ENCODE measurements around the gene EFL1. TPM values are rescaled to one million over a fixed set of nuclear protein-coding genes. Genes with fewer than 3 reads are reported as not detected.
A peak's percentile ranks its signal among the peaks of the same experiment; 100 is the strongest.
"Not testable (repeated sequence)": the region's sequence is repeated elsewhere in the genome, so short reads cannot be mapped to it uniquely, and the experiment has no call there.

The EFL1 gene
- total RNA-seq, 6 donors from 2014 or later: 9.7 to 27.7 (median 17.0) TPM

- Histone ChIP-seq H3K4me3 (no peak overlapping the region), H3K27ac (no peak overlapping the region), H3K36me3 (no peaks in the 10 kb centered on the region), H3K27me3 (no peaks in the 10 kb centered on the region), H3K4me1 (no peaks in the 10 kb centered on the region), H3K9me3 (peaks cover 0 to 6% (median 0%) of the 10 kb centered on the region in 4 donors)
- no peak for TF ChIP-seq POLR2A (IDR thresholded peaks at IDR 0.05)
- no peak for TF ChIP-seq POLR2AphosphoS5 (IDR thresholded peaks at IDR 0.05)
- no peak for TF ChIP-seq EP300 (IDR thresholded peaks at IDR 0.05)
- TF ChIP-seq, protein P1, sequence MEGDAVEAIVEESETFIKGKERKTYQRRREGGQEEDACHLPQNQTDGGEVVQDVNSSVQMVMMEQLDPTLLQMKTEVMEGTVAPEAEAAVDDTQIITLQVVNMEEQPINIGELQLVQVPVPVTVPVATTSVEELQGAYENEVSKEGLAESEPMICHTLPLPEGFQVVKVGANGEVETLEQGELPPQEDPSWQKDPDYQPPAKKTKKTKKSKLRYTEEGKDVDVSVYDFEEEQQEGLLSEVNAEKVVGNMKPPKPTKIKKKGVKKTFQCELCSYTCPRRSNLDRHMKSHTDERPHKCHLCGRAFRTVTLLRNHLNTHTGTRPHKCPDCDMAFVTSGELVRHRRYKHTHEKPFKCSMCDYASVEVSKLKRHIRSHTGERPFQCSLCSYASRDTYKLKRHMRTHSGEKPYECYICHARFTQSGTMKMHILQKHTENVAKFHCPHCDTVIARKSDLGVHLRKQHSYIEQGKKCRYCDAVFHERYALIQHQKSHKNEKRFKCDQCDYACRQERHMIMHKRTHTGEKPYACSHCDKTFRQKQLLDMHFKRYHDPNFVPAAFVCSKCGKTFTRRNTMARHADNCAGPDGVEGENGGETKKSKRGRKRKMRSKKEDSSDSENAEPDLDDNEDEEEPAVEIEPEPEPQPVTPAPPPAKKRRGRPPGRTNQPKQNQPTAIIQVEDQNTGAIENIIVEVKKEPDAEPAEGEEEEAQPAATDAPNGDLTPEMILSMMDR (IDR thresholded peaks at IDR 0.05): no peak
- ATAC-seq (ENCODE audit: low FRiP score in 2 of 2): no peak
- no peak for DNase-seq
- 40 to 80% methylated on average over 1 to 7 of the region's 7 CpGs for WGBS, 2 donors
Measured at GRCh38 chr15:82305621-82306048, 43.1 kb upstream of the EFL1 start.

DNA sequence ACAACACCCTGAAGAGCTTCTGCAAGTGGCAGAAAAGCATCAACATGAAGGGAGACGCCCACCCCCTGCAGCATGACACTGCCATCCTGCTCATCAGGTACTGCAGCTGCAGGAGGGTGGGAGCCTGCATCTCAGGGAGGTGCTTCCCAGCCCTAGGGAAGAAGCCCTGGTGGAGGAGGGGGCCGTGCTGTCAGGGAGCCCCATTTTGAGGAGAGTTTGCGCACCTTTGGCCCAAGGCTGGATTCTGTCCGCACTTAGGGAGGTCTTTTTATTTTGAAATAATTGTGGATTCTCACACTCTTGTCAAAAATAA lies 42.2 kb upstream of the EFL1 start:
- TF ChIP-seq, protein P1 (IDR thresholded peaks at IDR 0.05): no peak
- TF ChIP-seq EP300 (IDR thresholded peaks at IDR 0.05): no peak
- no peak for TF ChIP-seq POLR2AphosphoS5 (IDR thresholded peaks at IDR 0.05)
- no peak for TF ChIP-seq POLR2A (IDR thresholded peaks at IDR 0.05)
- Histone ChIP-seq H3K4me1 (no peaks in the 10 kb centered on the region), H3K9me3 (no peaks in the 10 kb centered on the region), H3K36me3 (no peaks in the 10 kb centered on the region), H3K4me3 (no peak overlapping the region), H3K27ac (no peak overlapping the region), H3K27me3 (no peaks in the 10 kb centered on the region)
- DNase-seq (no peak), ATAC-seq (ENCODE audit: low FRiP score in 2 of 2) (no peak)
- WGBS, 2 donors: 76 to 94% methylated on average over 4 of the region's 4 CpGs

DNA sequence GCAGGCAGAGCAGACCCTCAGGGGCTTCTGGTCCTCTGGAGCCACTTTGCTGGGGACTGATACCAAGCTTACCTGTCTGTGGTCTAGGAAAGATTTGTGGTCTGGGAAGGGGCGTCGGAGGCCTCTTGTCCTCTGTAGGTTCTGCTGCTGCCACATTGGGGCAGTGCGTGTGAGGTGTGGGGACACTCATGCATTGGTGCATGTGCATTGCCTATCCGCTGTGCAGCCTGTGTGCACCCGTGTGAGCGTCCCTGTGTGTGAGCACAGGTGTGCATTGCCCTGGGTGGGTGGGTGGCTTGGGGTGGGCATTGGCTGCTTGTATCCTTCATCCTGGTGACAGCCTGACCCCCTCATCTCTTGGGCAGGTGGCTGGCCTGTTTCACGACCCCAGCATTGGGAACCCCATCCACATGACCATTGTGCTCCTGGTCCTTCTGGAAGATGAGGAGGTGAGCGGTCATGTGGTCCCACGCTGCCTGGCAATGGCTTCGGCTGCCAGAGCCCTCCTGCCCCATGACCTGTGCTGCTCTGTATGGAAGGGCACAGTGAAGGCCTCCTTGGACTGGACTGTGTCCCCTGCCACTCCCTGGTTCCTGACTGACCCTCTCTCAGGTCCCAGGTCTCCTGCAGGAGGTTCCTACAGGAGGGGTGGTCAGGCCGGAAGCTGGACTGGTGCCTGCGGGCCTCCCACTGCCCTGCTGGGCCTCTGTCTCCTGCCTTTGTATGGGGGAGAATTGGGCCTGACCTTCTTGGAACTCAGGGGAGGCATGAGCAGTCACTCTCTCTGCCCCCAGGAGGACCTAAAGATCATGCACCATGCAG lies 41.6 kb upstream of the EFL1 start:
- ATAC-seq (ENCODE audit: low FRiP score in 2 of 2): no peak
- 85 to 96% methylated on average over 6 to 11 of the region's 12 CpGs for WGBS, 2 donors
- no peak for TF ChIP-seq POLR2AphosphoS5 (IDR thresholded peaks at IDR 0.05)
- DNase-seq: peak in 1 of 2 donors; percentile 38
- no peaks in the 10 kb centered on the region for H3K36me3 ChIP-seq
- no peaks in the 10 kb centered on the region for H3K27me3 ChIP-seq
- H3K9me3 ChIP-seq: no peaks in the 10 kb centered on the region
- no peak overlapping the region for H3K27ac ChIP-seq
- H3K4me1 ChIP-seq: no peaks in the 10 kb centered on the region
- no peak overlapping the region for H3K4me3 ChIP-seq

DNA sequence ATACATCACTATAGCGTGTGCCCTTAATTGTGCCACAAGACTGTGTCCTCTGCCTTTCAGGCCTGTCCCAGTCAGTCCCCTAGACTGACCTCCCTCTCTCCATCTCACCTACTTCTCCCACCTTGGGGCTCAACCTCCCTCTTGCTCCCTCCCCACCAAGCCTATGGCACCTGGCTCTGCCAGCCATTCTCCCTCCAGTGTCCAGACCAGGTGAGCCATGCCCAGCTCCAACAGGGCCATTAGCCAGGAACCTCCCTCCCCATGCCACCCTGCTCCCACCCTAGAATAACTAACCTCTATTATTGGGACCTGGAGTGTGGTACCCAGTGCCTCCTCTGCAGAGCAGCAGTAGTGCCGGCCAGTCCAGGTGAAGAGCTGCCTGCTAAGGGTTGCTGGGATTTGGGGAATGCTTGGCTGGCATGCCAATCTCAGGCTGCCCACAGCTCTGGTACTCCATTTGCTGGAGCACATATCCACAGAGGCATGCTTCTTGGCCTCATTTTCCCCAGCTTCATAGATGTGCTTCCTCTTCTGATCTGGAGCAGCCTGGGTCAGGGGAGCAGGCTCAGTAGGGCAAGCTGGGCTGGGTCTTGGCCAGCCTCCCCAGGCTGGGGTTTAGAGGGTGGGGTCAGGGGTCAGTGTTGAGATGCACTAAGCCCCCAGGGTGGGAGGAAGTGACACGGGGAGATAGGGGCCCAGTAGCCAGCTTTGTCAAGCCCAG lies 38.9 kb upstream of the EFL1 start:
- 67 to 74% methylated on average over 2 to 3 of the region's 3 CpGs for WGBS, 2 donors
- Histone ChIP-seq H3K36me3 (no peaks in the 10 kb centered on the region), H3K27ac (no peak overlapping the region), H3K4me1 (peaks cover 0 to 4% (median 2%) of the 10 kb centered on the region in 4 donors), H3K9me3 (no peaks in the 10 kb centered on the region), H3K4me3 (no peak overlapping the region), H3K27me3 (no peaks in the 10 kb centered on the region)
- TF ChIP-seq, protein P1 (IDR thresholded peaks at IDR 0.05): no peak
- TF ChIP-seq POLR2AphosphoS5 (IDR thresholded peaks at IDR 0.05): no peak
- no peak for TF ChIP-seq POLR2A (IDR thresholded peaks at IDR 0.05)
- no peak for TF ChIP-seq EP300 (IDR thresholded peaks at IDR 0.05)
- DNase-seq: no peak
- ATAC-seq (ENCODE audit: low FRiP score in 2 of 2): no peak

DNA sequence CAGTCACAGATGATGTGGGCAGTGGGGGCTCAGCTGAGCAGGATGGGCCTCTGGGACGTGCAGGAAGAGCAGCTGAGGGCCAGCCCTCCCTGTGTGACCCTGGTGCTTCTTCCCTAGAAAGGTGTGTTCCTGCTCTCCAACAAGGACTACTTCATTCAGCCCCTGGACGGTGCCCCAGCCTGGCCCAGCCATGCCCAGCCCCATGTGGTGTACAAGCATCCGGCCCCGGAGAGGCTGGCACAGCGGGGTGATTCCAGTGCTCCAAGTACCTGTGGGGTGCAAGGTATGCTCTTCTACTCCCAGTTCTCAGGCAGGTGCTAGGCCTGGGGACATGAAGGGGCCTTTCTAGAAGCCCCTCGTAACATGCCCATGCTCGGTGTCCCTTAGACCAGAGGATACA lies 38.3 kb upstream of the EFL1 start:
- Histone ChIP-seq H3K4me3 (no peak overlapping the region), H3K9me3 (no peaks in the 10 kb centered on the region), H3K4me1 (peaks cover 0 to 4% (median 2%) of the 10 kb centered on the region in 4 donors), H3K27ac (no peak overlapping the region), H3K27me3 (no peaks in the 10 kb centered on the region), H3K36me3 (no peaks in the 10 kb centered on the region)
- TF ChIP-seq POLR2A (IDR thresholded peaks at IDR 0.05) (no peak), EP300 (IDR thresholded peaks at IDR 0.05) (no peak), POLR2AphosphoS5 (IDR thresholded peaks at IDR 0.05) (no peak)
- TF ChIP-seq, protein P1 (IDR thresholded peaks at IDR 0.05): no peak
- ATAC-seq (ENCODE audit: low FRiP score in 2 of 2): no peak
- WGBS, 2 donors: 73 to 96% methylated on average over 4 to 7 of the region's 7 CpGs
- peak in 1 of 2 donors; percentile 76 for DNase-seq

- WGBS, 2 donors: 71 to 80% methylated on average over 4 to 6 of the region's 6 CpGs
- ATAC-seq (ENCODE audit: low FRiP score in 2 of 2); DNase-seq: not testable (repeated sequence)
Measured at GRCh38 chr15:82300326-82300725, 37.8 kb upstream of the EFL1 start.

GRCh38 chr15:82299511-82299914 lies 37.0 kb upstream of the EFL1 start:
- H3K27ac ChIP-seq; ATAC-seq (ENCODE audit: low FRiP score in 2 of 2); H3K36me3 ChIP-seq; DNase-seq; H3K27me3 ChIP-seq; H3K4me3 ChIP-seq; H3K9me3 ChIP-seq; H3K4me1 ChIP-seq: not testable (repeated sequence)
- 56 to 71% methylated on average over 3 of the region's 6 CpGs for WGBS, 2 donors

More at GRCh38 chr15:82300326-82300725, 37.8 kb upstream of the EFL1 start:
- H3K9me3 ChIP-seq, H3K27me3 ChIP-seq, H3K4me3 ChIP-seq, H3K36me3 ChIP-seq, H3K27ac ChIP-seq, H3K4me1 ChIP-seq: not testable (repeated sequence)
